Thyroid gland (tissue), 4 donors: ENCODE results near the gene DGKD.

Experiments
- CTCF ChIP-seq, 6 experiments: fragments of 200-600 bp in 3 of 6; fragments of 450-650 bp in 3 of 6; sonication (generic) in 3 of 6; IDR thresholded peaks; one replicate each; pipeline ENCODE4 v1.5.1; 2016 to 2019; ENCODE audit warnings: antibody characterized with exemption in 6 of 6, mild to moderate bottlenecking in 2 of 6, inconsistent platforms in 1 of 6, moderate library complexity in 1 of 6
- POLR2A ChIP-seq, 2 donors: fragments of 450-650 bp; IDR thresholded peaks; one replicate each; pipeline ENCODE4 v1.6.1; 2017; ENCODE audit warnings: antibody characterized with exemption in 2 of 2, mild to moderate bottlenecking in 2 of 2, moderate library complexity in 1 of 2

- TF ChIP-seq CTCF (IDR thresholded peaks at IDR 0.05) (no peak), POLR2A (IDR thresholded peaks at IDR 0.05) (no peak)
Observed at GRCh38 chr2:233470011-233470687, 115.9 kb downstream of the DGKD start.
